NCI-H2227 treated with DMSO at 0.1 percent for 48 hours (cell line): ENCODE results near the gene ERICH6.
"Not testable (repeated sequence)": the region's sequence is repeated elsewhere in the genome, so short reads cannot be mapped to it uniquely, and the experiment has no call there.

Experiments used
- DNase-seq: peaks from one replicate; lab custom pipeline; 2025; lab: John Stamatoyannopoulos, UW

ERICH6 gene

DNA sequence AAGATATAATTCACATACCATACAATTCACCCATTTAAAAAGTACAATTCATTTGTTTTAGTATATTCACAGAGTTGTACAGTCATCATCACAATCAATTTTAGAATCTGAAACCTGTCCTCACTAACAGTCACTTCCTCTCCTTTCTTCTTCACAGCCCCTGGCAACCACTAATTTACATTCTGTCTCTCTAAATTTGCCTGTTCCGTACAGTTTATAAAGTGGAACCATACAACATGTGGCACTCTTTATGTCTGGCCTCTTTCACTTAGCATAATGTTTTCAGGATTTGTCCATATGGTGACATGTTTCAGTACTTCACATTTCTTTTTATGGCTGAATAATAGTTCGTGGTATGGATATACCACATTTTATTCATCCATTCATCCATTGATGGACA, 22.7 kb downstream of the ERICH6 start:
- DNase-seq, result no peak

DNA sequence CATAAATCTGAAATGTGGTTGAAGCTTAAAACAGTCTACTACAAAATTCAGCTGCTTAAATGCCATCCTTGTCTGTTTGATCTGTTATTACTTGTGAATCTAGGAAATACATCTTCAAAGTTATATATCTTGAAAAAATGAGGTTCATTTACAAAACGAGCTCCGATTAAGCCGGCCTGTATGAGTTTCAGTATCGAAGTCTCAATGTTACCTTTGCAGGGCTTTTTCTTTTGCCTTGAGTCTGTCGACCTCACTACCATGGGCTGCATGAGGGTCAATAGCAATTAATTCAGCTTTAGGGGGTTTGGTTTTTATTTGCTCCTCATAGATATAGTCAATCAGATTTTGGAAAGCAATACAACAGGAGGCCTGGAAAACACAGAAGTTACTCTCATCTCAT, 23.2 kb downstream of the ERICH6 start:
- DNase-seq, result no peak

DNA sequence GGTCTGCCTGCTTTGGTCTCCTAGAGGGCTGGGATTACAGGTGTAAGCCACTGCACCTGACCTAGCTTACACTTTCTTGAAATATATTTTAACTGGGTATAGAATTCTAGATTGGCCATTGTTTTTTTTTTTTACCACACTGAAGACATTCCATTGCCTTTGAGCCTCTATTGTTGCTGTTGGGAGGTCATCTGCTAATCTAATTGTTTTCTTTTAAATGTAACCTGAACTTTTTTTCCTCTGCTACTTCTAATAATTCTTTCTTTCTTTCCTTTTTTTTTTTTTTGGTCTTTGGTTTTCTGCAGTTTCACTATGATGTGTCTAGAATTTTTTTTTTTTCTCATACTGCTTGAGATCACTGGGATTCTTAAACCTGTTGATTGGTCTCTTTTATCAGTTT, 28.1 kb downstream of the ERICH6 start:
- no peak for DNase-seq

DNA sequence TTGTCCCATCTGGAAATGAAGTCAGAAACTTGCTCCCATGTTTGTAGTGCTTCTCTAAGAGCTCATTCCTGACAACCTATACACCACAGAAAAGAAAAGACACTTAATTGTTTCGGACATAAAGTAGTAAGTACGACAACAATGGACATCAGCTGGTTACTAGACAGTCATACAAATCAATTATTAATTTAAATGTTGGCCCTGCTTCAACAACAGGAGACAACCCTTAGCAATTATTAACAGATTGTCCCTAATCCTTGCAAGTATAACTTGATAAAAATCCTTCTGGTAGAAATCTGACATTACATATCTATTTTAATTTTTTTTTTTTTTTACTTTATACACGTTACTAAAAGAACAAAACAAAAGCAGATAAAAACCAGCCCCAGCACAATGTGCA, 29.8 kb downstream of the ERICH6 start:
- no peak for DNase-seq

DNA sequence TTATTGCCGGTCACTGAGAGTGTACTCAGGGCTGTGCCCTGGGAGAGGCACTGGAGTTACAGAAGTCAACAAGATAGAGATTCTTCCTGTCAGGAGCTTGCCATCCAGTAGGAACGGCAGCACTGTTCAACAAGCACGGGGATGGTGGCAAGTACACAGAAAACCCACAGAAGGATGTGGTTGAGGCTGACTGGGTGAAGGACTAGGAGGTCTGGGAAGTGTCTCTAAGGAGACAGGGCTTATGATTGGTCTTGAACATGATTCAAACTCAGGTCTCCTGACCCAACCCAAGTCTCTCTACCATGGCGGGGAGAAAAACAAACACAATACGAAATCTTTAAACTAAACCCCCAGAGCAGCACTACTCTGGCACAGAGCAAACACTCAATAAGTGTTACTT, 37.6 kb downstream of the ERICH6 start:
- no peak for DNase-seq

DNA sequence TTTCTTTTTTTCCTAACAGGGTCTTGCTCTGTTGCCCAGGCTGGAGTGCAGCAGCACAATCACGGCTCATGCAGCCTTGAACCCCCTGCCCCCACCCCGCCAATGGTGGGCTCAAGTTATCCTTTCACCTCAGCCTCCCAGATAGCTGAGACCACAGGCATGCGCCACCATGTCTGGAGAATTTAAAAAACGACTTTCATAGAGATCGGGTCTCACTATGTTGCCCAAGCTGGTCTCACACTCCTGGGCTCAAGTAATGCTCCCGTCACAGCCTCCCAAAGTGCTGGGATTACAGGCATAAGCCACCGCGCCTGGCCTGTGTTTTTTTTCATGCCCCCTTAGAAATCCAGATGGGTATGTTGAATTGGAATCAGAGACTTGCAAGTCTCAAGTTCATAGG, 40.3 kb downstream of the ERICH6 start:
- no peak for DNase-seq

DNA sequence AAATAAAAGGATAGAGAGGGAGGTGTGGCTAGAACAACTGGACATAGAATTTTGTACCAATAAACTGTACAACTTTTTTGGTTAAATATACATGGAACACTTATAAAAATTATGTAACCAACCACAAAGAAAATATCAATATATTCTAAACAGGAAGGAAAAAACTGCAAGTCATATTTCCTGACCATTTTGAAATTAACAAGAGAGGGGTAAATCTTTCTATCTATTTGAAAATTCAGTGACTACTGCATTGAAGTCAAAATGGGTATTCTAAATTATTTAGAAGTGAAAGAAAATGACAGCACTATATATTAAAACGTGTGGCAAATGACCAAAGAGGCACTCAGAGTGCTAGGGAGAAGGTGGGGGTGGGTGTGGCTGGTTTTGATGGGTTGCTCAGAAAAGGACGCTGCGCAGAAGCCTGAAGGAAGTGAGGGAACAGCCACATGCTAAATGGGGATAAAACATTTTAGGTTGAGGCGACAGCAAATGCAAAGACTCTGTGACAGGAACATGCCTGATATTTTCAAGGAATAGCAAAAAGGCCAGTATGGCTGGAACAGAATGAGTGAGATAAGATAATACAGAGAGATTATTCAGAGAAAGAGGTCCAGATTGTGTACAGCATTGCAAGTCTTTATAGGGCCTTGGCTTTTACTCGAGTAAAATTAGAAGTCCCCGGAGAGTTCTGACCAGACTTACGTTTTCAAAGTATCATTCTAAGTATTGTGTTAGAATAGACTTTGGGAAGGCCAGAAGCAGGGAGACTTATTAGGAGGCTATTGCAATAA, 41.1 kb downstream of the ERICH6 start:
- no peak for DNase-seq

DNA sequence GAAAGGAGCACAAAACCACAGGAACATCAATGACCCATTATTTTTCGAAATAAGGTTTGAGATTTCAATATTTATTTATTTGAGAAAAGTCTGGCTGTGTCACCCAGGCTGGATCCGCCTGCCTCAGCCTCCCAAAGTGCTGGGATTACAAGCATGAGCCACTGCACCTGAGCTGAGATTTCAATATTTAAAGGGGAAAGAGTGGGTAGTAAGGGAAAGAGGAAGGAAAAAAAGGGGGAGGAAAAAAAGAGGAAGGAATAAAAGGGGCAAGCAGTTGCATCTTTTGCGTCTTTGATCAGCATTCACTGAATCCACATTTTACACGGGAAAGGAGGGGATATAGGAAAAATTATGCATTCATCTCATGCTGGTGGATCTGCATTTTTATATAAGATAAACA, 47.4 kb downstream of the ERICH6 start:
- no peak for DNase-seq

DNA sequence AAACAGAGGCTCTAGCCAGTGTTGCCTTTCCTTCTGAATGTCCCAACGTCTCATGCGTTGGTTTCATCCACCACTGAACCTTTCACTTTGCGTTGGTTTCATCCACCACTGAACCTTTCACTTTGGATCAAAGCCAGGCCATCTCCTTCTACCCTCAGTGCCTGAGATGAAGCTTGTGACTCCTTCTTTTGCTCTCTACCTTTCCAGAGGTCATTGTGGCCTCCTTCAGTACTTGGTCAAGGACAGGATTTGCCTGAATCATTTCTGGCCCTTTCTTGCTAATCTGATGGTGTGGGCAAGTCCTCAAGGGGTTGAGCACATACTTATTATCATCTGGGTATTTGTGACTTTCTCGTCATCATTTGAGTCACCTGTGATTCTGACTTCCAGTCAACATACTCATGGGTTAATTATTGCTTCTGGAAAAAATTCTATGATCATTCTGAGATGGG, 50.6 kb downstream of the ERICH6 start:
- no peak for DNase-seq

DNA sequence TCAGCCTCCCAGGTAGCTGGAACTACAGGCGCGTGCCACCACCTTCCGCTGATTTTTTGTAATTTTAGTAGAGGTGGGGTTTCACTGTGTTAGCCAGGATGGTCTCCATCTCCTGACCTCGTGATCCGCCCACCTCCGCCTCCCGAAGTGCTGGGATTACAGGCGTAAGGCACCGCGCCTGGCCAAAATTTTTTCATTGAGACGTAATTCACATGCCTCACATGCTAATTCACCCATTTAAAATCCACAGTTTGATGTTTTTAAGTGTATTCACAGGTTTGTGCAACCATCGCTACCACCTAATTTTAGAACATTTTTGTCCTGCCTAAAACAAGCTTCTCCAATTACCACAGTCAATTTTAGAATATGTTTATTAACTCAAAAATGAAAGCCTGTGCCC, 63.5 kb downstream of the ERICH6 start:
- no peak for DNase-seq

DNA sequence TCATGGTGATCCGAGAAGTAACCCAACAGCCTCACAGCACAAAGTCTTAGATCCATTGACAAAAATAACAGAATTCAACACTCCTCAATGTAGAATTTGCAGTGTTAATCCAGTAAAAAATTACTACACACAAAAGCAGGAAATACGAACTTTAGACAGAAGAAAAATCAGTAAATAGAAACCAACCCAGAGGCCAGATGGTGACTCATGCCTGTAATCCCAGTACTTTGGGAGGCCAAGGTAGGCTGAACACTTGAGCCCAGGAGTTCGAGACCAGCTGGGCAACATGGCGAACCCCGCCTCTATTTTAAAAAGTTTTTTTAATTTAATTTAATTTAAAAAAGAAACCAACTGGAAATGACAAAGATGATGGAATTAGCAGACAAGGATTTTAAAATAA, 64.5 kb downstream of the ERICH6 start:
- DNase-seq, result no peak

DNA sequence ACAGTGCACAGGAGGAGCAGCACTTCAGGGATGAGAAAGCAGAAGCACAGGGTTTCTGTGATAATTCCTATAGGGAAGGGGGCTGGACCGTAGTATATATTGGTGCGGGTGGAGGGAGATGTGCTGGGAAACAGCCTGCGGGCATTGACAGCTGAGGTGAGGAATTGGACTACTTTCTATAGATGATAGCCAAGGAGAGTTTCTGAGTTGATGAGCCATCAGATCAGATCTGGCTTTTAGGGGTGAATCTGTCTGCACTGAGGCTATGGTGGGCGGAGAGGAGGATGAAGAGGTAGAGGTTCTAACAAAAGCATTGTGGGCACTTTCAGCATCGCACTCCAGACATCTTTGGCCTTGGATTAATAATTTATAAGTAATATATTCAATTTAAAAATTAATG, 67.5 kb downstream of the ERICH6 start:
- no peak for DNase-seq

DNA sequence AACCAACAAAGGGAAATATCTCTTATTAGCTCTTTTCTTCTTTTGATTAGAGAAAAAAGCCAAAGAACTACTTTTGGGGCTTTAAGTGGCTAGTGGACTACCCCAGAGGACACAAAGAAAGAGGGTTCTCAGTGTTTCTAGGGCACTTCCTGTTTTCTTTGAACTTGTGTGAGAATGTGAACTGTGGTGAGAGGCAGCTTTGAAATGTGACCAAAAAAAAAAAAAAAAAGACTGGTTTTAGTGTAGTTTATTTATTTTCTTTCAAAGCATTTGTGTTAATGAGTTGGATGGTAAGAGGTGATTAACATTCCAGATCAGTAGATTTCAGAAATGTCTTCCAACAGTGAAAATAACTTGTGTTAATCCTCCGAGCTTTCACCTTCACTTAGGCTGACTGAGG, 68.2 kb downstream of the ERICH6 start:
- no peak for DNase-seq

DNA sequence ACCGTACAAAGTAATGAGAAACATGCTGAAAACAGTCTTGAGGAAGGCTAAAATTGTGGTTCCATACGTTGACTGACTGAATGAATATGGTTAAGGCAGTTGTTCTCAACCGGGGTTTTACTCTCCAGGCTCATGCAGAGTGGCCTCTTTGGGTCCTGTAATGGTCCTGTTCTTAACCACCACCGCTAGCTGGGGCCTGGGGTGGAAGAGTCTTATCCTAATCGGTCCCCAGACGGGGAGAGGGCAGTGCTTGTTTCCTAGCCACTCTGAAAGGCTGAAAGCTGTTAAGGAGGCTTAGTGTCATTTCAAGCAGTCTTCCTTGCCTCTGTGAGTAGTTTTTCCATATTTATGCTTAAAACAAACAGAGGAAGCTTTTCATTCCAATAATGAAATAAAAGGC, 68.6 kb downstream of the ERICH6 start:
- no peak for DNase-seq

DNA sequence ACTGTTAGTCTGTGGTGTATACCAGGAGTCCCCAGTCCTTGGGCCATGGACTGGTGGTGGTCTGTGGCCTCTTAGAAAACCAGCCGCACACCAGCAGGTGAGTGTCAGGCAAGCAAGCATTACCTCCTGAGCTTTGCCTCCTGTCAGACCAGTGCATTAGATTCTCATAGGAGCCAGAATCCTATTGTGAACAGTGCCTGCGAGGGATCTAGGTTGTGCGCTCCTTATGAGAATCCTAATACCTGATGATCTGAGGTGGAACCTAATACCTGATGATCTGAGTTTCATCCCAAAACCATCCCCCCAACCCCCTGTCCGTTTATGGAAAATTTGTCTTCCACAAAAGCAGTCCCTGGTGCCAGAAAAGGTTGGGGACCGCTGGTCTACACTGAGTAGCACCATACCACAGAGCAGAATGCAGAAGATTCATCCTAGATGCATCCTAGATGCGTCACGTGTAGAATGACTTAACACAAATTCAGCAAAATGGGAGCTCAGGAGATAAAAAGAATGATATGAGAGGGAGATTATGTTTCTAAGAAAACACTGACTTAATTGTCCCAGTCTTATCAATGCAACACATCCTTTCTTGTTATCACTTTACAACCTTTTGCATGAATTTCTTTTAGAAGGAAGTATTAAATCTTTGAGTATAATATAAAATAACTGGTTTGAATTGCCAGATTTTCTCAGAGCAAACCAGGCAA, 72.1 kb downstream of the ERICH6 start:
- DNase-seq, result no peak

DNA sequence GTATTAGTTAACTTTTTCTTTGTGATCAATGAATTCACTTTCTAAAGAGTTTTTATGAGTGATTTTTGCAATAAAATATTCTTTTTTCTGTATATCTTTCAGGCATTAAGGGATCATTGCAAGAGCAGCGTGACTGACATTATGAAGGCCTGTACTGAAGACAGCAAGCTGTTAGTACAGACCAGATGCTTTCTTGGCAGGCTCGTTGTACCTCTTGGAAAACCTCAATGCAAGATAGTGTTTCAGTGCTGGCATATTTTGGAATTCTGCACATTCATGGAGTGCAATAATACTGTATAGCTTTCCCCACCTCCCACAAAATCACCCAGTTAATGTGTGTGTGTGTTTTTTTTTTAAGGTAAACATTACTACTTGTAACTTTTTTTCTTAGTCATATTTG, 76.2 kb downstream of the ERICH6 start:
- no peak for DNase-seq

DNA sequence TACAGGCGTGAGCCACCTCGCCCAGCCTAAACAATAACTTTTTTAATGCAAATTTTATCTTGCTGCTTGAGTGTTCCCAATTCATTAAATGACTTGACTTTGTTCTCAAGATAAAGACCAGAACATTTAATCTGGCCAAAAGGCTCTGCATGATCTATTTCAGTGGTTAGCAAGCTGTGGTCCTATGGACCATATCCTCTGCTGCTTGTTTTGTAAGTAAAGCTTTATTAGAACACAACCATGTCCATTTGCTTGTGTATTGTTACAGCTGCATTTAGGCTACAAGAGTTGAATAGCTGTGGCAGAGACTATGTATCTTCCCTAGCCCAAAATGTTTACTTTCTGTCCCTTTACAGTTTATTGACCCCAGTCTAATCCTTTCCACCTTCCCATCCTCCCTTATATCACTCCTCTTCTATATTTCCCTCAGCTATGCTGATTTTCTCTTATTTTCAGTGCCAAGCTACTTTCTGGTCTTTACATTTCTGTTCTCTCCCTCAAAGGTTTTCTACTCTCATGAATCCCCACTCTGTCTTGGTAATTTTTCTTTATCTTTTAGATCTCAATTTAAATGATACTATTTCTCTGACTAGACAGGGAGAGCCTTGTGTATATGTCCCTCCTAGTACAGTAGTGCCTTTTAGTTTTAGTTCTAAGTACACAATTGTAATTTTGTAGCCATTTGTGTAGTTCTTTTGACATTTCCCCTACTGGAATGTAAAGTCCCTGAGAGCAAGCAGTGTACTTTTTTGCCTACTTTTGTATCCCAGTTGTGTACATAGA, 77.4 kb downstream of the ERICH6 start:
- no peak for DNase-seq

DNA sequence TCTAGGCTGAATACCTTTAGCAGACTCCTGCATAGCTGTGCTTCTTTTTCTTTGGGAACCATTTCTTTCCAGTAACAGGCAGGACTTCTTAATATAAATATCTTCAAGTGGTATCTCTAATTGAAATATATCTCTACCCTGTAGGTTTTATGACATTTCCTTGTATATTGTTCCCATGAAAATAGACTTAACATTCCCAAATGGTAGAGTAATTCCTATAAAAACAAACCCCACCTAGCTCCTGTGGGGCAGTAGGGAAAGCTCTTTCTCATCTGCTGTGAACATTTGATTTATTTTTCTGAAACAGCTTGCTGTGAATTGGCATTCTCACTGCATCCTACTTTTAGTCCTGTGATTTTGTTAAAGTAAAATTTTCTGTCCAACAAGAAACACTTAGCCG, 79.8 kb downstream of the ERICH6 start:
- no peak for DNase-seq

DNA sequence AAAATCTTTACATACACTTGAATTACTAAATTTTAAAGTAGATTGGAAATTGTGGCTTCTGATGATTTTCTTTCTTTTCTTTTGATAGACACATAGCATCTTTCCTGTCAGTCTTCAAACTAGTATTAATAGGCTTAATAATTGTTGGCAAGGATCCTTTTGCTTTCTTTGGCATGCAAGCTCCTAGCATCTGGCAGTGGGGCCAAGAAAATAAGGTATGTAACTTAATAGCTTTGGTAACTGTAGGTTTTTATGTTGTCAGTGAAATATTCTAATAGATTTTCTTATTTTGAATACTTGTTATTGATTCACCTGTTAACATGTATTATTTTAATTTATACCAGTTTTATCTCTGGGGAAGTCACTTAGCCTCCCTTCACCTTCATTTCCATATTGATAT, 80.8 kb downstream of the ERICH6 start:
- DNase-seq, result not testable (repeated sequence)

DNA sequence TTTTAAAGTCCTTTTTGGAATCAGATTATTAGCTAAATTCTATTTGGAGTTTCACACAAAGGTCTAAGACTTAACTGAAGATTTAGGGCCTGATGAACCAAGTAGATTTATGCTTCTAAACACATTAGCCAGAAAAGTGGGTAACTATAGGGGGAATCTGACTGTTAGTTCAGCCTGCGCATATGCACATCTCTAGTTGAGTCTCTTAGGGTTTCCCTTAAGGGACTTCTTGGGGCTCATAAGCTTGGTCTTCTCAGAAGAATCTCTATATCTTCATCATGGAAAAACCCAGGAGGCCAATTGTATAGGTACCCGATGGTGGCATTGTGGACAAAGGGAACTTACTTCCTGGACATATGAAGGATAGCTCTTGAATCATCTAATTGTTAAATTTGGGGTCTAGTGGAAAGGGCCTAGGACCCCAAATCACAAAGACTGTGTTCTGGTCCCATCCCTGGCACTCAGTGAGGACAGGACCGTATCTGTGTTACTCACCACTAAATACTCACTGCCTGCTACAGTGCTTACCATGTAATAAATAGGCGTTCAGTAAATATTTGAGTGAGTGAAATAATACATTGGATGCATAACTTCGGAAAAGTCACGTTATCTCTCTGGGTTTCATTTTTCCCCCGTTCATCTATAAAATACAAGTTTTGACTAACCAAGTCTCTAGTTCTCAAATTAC, 83.6 kb downstream of the ERICH6 start:
- no peak for DNase-seq

DNA sequence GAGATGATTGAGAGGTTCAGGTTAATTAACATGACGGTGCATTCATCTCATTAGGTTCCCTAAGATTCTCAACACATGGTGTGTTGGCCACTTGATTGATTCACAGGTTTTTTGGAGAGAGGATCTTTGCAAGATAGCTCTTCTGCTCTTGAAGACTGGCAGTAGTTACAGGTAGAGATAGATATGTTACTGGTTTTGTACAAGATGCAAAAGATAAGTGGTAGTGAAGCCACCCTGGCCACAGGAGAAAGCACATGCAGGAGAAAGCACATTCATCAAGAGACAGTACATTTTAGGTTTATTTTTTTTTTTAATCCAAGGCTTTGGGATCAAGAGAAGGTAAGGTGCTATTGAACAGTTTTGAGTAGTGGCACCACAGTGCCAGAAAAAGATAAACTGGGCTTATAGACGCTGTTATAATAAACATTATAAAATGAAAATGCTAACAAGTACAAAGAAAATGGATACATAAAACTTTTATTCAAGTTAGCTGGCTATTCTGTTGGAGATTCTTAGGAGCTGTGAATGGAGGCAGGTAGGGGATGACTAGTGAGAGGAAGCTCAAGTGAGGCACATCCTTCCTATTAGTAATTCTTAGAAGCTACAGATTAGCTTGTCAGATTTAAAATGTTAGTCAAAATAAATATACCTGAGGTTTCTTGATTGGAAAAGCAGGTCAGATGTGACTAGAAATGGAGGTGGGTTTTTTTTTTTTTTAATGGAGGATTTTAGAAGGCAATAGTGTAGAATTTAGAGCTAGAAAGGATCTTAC, 89.8 kb downstream of the ERICH6 start:
- no peak for DNase-seq

DNA sequence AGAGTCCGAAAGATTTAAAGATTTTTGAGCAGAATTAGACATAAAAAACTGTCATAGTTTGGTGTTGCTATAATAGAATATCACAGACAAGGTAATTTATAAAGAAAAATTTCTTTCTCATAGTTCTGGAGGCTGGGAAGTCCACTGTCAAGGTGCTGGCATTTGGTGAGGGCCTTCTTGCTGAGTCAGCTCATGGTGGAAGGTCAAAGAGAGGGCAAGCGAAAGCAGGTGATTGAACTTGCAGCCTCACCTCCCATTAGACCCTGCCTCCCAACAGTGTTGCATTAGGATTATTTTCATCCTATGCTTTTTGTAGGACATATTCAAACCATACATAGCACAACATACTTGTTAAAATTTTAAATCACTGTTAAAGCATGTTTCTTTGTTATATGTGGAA, 90.7 kb downstream of the ERICH6 start:
- no peak for DNase-seq
